Measurements from ENCODE around the gene PTH1R.

PTH1R gene

GRCh38 chr3:46930945-46931403, 53.5 kb downstream of the PTH1R start:
- DNase-seq, result peak in 1 of 14 donors; percentile 17

GRCh38 chr3:46931631-46932331, 54.3 kb downstream of the PTH1R start:
- no peak for DNase-seq

DNA sequence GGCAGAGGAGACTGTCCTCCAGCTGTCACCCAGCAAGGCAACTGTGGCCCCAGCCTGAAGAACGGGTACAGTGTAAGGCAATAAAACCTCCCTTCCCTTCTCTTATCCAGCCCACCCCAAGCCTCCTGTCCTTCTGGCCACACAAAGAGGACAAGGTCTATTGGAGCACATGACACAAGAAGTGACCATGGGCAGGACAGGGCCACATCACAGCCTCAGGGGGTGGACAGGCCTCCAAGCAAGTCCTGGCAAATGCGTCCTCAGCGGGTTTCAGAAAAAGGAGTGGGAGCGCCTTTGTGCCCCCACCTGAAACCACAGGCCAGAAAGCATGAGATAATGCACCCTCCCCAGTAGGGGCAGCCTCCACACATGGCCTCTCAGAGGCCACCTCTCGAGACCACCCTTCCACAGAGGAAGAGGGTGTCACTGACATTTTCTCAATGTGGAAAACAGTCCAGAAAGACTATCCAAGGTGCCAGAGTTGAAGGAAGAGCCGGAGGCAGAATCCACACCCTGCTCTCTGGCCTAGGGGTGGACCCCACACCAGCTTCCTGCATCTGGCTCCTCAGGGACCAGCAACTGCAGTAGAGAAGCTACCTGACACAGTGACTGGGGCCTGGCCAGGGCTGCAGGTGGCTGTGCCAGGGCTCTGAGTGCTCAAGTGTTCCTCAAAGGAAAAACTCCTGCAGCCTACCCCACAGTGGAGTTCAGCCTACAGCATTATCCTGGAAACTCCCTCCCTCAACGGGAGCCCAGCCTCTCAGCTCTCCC, 55.1 kb downstream of the PTH1R start:
- no peak for DNase-seq

DNA sequence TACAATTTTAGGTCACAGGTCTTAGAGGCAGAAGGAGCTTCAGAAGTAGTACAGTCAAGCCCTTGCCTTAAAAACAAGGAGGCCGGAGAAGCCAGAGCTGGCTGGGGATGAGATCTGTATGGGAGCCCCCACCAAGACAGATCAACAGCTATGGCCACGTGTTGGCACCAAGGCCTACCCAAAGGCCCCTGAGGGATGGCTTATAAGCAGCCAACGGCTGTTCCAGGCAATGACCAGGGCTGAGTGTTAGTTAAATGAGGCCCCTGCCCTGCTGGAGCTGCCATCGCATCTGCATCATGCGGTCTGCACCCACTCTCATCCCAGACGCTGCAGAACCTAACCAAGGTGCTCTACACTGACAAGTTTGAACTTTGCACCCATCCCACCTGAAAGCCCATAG, 55.7 kb downstream of the PTH1R start:
- DNase-seq, result no peak

- peak in 1 of 14 donors; percentile 36 for DNase-seq
These were observed 56.6 kb downstream of the PTH1R start for GRCh38 chr3:46934072-46934471.

GRCh38 chr3:46934498-46935167, 57.1 kb downstream of the PTH1R start:
- peak in 1 of 14 donors; percentile 15 for DNase-seq

DNA sequence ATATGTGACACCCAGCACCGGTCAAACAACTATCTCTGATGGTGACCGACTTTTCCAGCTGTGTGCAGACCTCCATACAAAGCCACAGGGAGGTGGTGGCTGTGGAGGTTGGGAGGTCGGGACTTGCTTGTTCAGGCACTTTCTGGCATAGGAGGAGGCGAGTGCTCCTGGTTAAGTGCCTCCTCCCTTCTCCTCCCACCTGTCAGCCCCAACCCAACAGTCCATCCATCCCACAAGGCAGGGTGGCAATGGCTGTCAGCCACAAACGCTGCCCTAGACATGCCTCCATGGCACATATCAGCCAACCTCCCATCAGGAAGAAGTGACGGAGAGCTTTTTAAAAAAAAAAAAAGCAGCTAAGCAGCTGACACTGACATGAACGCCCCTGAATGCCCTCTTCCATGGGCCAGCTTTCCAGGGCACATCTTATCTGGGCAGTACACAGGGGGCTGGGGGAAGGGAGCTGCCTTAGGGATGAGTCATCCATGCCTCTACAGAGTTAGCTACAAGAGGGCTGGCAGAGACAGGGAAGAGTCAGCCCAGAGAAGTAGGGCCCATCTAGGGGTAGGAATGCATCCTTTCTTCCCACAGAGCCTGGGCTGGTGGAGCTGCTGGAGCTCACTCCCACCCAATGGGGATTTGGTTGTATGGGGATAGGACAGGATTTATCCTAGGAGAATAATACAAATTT, 57.8 kb downstream of the PTH1R start:
- DNase-seq, result peak in 4 of 14 donors; percentile 33 to 77 (median 40)

DNA sequence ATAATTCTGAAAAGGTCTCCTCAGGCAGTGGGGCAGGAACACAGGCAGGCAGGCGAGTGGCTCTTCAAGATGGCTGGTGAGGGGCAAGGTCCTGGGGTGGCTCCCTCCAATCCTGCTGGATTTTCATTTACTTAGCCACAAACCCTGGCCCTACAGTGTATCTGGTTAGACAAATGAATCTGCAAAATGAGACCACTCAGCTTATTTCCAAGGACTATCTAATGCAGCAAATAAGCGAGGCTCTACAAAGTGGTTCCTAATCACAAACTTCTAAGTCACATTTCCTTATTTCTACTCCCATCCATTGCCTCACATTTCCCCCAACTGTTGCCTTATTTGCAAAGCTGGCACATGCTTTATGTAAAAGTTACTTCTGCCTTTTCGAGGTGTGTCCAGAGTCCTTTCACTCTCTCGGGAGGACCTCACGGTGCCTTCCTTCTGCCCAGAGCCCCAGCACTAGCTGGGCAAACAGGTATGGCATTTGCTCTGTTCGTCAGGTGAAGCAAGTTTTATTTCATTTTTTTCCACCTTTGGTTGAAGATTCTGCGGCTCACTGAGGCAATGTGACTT, 58.6 kb downstream of the PTH1R start:
- no peak for DNase-seq

DNA sequence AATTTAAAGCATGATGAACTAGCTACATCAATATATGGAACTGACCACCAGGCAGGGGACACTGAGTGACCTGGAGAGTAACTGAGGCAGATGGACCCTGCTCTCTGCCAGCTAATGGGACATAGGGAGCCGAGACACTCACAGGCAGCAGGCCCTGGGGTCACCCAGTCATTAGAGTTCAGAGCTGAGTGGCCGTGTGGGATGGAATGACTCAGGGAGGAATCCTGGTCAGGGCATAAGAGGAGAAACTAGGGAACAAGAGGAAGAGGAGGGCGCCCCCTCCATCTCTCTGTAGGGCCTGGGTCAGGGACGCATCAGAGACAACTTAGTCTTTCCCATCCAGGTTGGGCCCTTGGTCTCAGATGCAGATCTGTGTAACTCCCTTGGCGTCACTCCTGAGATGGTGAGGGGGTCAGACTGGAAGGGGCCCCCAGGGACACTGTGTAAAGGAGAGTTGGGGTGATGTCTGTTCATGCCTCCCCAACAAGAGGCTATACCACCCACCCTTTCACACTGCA, 59.3 kb downstream of the PTH1R start:
- DNase-seq, result no peak

GRCh38 chr3:46938118-46938517, 60.6 kb downstream of the PTH1R start:
- no peak for DNase-seq

- DNase-seq, result no peak
These were observed 62.3 kb downstream of the PTH1R start for GRCh38 chr3:46939578-46940445.

DNA sequence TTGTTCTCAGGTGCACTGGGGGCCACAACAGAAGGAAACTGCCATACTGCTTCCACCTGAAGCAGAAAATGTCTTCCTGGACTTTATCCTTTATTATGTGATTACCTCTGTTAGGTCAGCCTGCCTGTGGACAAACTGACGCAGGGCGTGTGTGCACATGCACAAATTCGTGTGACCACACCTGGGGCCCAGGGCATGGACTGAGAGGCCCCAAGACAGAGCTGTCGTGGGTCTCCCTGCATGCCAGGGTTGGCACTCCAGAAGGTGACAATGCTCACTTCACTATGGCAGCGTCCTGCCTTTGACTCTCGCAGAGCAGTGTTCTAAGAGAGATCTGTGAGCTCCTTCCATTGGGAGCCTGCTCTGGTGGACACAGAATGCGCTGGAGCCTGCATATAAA, 64.6 kb downstream of the PTH1R start:
- DNase-seq, result no peak

DNA sequence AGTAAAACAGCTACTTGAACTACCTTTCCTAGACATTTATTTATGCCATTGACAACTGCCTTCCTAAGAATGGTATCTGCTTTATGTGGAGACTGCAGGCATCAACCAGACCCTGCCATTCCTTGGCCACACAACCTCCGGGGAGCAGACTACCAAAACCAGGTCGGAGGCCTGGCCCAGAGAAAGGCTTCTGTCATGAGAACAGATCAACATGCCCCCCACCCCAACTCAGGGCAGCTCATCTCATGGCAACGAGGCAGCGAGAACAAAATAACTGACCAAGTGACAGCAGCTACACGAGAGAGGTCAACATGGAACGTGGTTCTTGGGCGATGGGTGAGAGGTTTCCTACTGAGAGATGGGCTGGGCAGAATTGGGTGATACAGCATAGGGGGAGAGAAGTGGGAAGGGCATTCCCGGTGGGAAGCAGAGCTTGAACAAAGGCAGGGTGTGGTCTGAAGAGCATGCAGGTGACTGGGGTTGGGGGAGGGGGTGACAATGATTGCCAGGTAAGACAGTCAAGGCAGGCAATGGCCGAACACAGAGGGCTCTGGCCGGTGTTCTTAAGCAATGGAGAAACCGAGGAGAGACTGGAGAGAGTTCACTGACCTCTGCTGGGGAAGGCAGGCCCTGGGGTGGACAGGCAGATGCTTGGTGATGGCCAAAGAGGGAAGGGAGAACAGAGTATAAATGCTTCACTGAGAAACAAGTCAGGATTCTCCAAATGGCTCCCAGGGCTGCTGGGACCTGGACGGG, 65.1 kb downstream of the PTH1R start:
- no peak for DNase-seq

DNA sequence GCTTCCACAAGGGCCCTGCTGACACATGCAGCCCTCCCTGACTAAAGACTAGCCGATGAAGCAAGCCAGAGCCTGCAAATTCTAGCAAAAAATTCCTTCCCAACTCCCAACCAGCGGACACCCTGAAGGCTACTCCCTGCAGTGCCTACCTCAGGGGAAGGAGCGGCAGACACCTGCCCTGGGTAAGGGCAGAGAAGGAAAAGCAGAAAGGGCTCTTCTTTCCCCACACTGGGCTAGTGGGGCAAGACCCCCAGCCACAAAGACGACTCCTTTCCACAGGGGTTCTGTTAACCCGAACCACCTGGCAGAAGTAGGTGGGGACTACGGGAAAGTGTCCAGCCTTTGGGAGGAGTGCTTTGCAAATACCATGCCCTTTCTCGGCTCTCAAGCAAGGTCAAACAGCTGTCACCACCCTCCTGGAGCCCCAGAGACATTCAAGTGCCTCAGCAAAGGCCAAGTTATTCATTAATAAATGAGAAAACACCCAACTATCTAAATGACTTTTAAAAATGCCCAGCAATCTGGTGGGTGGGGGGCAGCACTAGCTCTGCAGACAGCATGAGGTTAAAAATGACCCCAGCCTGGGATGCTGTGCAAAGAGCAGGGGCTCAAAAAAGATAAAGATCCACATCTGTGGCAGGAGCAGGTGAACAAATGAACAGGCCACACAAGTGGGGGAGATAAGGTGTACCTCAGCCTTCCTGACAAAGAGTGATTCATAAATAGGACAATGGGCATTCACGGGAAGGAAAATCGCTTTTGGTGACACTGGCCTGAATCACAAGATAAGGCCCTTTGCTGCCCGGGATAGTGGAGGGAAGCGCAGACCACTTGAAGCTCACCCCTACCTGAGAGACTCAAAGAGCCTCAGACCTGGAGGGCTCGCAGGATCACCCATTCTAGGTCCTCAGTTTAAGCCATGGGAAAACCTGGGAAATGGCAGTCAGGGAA, 66.0 kb downstream of the PTH1R start:
- DNase-seq, result no peak

- DNase-seq, result no peak
These were observed 66.7 kb downstream of the PTH1R start for GRCh38 chr3:46944191-46944590.

DNA sequence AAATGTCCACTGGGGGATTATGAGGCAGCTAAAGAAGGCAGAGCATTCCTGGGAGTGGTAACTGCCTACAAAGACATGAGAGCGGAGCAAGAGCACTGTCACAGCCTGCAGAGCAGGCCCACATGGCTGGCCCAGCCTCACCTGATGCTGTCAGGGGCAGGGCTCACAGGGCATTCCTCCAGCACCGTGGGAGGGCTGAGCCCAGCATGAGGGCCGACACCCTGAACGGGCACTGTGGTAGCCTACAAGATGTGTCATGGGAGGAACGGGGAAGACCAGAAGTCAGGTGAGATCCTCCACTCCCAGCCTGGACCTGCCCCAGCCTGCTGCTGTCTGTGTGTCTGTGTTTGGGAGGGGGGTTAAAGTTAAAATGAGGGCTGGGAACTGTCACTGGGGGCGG, 68.9 kb downstream of the PTH1R start:
- no peak for DNase-seq

DNA sequence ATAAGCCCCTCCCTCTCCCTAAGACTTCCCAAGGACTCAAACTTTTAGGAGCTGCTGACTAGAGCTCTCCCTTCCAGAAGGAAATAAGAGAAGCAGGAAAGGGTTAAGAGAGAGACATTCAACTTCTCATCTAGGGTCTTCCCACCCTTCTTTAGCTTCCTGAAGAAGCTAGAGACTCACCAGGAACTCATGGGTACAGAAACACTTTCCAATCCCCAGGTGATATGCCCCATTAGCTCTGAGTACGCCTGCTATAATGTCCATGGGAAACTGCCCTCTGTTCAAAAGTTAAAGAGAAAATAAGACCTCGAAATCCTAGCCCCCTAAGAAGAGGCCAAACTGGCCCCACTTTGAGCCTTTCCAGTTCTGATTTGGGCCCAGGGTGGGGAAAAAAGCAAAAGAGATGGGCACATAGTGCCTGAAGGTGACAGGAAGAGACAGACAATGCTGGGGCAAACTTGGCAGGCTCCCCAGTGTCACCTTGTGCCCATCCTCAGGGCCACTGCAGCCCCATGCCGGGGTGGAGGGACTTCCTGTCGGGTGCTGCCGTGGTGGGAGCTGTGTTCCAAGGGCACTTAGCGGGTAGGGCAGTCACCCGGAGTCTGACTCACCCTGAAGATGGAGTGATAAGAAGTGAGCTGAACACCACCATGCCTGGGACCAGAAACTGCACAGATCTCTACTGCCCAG, 69.5 kb downstream of the PTH1R start:
- no peak for DNase-seq

DNA sequence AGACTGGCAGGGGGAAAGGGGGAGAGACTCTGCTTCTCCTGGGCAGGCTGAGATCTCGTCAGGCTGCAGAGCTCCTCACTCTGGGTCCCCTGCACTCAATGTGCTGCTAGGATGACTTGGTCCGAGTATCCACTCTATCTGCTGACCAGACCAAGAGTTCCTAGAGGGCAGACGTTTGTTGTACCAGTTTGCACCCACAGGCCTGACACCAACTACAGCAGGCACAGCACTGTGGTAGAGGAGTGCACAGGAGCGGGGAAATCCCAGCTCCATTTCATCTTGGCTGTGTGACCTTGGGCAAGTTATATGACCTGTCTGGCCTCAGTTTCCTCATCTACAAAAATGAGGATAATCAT, 70.0 kb downstream of the PTH1R start:
- DNase-seq, result no peak
